ENCODE results near the gene RYR3. TPM values are rescaled to one million over a fixed set of nuclear protein-coding genes. Genes with fewer than 3 reads are reported as not detected.

Gene RYR3
- total RNA-seq, 2 donors from 2014 or later = 9.7 to 9.9 TPM

DNA sequence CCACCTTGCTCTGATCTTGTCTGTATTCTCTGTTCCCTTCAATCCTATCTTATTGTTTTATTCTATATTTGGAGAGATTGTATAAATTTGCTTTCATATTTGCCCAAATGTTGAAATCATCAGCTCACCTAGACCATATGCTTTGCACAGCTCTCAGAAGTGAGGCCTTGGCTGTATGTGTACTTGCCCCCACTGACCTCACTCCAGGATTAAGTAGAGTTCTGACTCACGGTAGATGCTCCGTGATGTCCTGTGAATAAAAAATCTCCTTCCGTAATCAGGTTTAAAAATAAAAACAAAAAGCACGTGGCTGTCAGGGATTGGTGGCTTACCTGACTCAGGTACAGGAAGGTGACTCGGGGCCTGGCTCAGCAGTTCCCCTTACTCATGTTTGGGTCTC lies 162.2 kb downstream of the RYR3 start:
- intact Hi-C loops (cut with DNase I) = no loop called here
- no peak for DNase-seq (ENCODE audit: low spot score)

DNA sequence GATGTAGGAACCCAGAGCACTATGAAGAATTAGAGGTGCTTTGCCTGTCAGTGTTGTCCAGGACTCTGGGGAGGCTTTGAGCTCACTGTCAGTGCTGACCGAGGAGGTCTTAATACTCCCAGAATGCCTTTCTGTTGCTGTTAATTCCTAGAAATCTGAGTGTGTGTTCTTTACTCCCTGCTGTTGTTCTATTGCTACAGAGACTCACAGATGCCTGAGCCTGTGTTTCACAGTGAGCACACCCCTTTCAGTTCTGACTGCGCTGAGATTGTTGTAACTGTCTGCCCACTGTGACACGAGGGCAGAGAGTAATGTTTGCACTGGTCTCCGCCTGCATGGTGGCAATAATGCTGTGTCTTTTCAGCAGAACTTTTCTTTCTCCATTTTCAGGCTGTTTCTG lies 162.9 kb downstream of the RYR3 start:
- no peak for DNase-seq (ENCODE audit: low spot score)
- intact Hi-C loops (cut with DNase I) = no loop called here

DNA sequence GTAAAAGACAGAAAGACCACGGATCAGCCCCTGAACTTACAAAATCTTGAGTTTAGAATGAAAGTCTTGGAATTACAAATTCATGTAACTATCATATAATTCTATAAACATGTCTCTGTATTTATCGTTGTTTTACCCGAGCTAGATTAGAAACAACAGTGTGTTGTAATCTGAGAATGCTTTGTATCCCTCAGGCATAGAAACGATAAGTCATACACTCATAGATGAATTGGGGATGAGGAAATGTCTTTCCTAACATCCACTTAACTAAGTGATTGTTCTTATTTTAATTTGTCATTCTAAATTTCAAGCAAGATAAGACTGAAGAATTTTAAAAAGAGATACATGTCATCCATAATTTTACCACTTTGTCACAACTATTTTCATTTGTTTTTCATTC lies 165.3 kb downstream of the RYR3 start:
- intact Hi-C loops (cut with DNase I) = no loop called here
- DNase-seq (ENCODE audit: low spot score) = no peak

DNA sequence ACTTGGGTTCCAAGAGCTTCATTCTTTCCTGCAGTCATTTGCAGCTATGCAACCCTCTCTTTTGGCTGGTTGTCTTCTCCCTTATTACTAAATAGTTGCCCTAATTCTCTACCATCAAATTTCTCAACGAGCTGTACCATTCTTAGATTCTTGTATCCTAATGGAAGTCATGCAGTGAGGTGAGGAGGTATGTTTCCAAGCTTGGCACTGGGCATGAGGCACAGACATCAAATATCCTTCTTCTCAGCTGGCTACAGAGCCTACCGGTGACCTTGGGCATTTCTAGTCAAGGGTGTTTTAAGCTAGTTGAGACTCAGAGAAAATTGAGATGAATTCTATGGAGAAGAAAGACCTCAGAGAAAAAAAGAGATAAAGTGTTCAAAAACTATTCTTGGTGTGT lies 166.1 kb downstream of the RYR3 start:
- intact Hi-C loops (cut with DNase I) = no loop called here
- no peak for DNase-seq (ENCODE audit: low spot score)

DNA sequence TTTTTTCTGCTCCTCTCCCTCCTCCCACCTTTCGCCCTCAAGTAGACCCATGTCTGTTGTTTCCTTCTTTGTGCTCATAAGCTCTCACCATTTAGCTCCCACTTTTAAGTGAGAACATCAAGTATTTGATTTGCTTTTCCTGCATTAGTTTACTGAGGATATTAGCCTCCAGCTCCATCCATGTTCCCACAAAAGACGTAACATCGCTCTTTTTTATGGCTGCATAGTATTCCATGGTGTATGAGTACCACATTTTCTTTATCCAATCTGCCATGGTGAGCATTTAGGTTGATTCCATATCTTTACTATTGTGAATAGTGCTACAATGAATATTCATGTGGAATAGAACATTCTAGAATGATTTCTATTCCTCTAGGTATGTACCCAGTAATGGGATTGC lies 178.6 kb downstream of the RYR3 start:
- no peak for DNase-seq (ENCODE audit: low spot score)
- intact Hi-C loops (cut with DNase I) = no loop called here

DNA sequence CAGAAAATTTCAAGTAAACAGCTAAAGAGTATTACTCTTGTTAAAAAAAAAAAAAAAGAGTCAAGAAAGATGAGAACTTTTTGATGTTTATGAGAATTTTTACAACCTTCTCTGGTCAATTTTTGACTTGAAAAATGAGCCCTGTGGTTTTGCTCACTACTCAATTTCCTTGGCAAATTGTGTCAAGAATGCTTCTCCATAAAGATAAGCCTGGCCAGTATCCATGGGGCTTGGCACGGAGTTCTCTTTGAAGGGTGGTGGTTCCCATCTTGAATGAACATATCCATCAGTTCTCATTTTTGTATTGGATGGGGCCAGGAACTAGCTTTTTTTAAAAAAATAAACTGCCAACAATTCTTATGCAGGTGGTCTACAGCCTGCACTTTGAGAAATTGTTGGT lies 179.9 kb downstream of the RYR3 start:
- intact Hi-C loops (cut with DNase I) = no loop called here
- no peak for DNase-seq (ENCODE audit: low spot score)

DNA sequence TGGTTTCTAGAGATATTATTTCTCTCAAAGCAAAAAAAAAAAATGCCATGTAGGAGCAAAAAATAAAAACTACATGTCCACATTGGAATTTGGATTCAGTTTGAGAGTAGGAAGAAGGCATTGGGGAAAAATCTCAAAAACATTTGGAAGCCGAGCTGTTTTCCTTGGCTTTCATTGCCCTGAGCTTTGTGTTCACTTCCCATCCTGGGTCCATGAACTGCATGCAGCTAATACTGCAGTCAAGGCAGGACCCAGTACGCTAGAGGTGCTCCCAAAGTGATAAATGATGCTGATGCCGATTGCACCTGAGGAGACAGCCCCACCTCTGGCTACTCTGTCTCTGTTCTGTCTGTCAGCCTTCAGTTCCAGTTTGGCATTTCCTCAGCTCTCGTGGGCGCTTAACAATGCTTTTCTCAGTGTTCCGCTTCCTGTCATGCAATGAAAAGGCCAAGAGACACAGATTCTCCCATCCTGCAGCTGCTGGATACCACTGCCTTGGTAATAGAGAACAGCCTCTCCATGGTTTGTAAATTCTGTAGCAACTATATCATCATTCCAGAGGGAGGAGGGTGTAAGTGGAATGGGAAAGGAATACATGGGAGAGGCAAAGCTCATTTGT lies 181.8 kb downstream of the RYR3 start:
- DNase-seq (ENCODE audit: low spot score) = no peak
- intact Hi-C loops (cut with DNase I) = no loop called here

DNA sequence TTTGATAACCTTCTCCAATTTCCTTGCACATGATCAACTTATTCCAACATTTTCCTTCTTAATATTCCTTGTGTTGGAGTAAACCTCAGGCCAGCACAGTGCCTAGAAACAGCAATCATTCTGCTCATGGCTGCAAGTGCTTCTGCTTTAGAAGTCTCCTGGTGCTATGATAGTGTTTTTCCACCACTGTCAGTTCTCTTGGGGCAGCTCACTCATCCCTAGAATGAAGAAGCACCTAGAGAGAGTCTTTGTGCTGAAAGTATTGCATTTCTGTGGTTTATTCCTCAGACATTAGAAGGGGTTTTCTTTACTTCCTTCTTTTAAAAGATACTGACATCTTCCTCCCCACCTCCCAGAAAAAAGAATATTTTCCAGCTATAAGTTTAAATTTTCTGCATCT lies 183.5 kb downstream of the RYR3 start:
- DNase-seq (ENCODE audit: low spot score) = no peak
- intact Hi-C loops (cut with DNase I) = no loop called here

DNA sequence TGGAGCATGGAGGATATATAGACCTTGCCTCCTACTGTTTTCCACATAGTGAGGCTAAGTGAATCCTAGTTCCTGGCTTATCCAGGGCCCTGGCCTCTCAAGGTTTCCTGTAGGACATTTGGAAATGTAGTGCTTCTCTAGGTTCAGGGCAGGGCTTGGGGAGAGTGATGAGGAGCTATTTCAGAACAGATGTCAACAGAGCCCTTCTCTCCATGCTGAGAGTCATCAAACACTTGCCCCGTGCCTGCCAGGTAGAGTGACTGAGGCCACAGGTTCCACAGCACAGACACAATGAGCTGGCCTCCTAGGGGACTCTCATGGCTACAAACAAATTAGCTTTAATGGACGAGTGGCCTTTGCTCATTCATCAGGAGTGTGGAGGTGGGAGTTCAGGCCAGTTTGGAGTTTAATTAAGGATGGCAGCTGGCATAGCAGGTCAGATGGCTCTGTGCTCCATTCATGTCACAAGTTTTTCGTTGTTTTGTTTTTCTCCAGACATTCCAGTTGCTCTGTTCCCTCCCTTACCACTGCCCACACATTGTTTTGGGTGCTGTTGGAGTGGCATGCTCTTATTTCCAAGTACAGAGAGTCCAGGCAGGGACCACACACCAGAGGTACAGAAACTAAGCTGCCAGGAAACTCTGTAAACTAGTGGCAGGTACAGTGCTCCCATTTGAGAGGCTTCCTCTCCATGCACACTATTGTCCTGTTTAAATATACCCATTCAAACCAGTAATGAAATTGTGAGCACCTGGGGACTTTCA lies 189.8 kb downstream of the RYR3 start:
- DNase-seq (ENCODE audit: low spot score) = no peak
- intact Hi-C loops (cut with DNase I) = no loop called here

DNA sequence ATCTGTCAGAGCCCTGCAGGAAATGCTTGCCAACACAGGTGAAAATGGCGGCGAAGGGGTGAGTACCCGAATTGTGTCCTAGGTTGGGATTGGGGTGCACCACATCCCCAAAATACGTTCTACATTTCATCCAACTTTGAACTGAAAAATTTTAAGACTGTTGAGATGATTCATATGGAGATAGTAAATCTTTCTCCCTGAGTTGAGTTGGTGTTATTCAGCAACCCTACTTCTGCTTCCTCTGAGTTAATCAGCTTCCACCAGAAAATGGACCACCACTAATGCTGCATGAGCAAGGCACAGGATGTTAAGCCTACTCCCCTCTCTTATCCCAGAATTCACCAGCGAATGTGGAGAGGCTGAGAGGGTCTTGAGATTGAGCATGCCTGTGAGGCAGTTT lies 192.9 kb downstream of the RYR3 start:
- intact Hi-C loops (cut with DNase I) = no loop called here

DNA sequence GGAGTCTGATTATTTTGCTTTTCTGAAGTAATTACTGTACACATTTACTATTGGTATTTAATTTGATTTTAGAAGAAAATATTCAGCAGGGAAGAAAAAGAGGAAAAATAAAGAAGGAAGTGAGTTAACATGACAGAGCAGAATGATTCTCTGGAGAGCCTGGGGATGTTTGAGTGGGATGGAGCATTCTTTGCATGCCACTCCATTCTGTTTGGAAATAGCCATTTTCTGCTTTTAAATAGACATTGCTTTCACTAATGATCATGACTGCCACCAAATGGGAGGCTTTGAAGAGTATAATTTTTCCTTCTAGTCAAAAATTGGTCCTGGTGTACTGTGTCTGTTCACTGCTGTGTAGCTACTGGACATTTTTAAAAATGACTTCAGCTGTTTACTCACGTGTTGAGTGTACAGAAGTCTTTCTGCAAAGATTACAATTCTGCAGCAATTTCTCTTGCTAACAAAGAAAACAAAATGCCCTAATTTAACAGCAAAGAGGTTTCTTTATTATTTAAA lies 196.1 kb downstream of the RYR3 start:
- DNase-seq (ENCODE audit: low spot score) = no peak
- intact Hi-C loops (cut with DNase I) = no loop called here

More for the DNA sequence above, 192.9 kb downstream of the RYR3 start:
- DNase-seq (ENCODE audit: low spot score) = no peak

DNA sequence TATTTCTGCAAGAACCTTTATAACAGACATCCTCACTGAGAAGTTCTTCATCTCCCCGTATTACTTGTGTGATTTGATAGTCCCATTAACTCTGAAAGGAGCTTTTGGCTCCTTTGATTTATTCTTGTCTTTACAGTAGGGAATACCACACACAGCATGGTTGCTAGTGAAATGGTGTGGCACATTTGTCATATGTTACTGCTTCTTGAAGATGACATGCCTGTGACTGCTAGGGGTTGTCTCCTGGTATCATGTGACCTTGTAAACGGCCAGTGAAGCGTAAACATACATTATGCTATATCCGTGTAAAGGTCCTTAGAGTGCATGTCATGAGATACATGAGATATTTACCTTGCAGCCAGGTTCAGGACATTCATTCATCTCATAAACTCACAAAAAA lies 197.9 kb downstream of the RYR3 start:
- intact Hi-C loops (cut with DNase I) = no loop called here
- DNase-seq (ENCODE audit: low spot score) = no peak

DNA sequence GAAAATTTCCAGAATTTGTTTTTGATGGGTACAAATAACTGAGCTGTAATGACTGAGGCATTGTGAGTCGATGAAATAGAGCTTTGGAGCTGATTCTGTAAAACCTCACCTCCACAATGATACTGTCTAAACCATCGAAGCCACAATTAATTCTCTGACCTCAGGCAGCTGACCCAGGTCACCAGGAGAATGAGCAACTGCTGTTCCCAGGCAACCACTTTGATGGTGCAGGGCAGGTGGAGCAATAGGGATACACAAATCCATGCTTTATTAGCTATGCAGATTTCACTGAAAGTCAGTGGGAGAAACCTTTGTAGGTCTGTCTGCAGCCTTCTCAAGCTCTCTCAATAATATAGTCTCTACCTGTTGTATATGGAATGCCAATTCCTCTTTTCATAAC lies 204.4 kb downstream of the RYR3 start:
- intact Hi-C loops (cut with DNase I) = no loop called here
- no peak for DNase-seq (ENCODE audit: low spot score)

DNA sequence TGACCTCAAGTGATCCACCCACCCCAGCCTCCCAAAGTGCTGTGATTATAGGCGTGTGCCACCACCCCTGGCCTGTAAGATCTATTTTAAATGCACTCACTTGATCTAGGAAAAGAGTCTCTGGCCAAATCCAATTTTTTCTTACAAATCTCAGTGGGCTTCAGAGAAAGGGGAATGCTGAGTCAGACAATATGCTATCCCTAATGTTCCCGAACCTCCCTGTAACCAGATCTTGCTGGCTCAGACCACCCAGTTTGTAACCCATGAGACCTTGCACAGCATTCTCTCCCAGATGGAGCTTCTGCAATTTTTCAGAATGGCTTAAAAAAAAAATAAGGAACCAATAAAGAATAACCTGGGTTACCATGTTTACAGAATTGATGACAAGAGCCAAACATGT lies 205.8 kb downstream of the RYR3 start:
- DNase-seq (ENCODE audit: low spot score) = no peak
- intact Hi-C loops (cut with DNase I) = no loop called here

DNA sequence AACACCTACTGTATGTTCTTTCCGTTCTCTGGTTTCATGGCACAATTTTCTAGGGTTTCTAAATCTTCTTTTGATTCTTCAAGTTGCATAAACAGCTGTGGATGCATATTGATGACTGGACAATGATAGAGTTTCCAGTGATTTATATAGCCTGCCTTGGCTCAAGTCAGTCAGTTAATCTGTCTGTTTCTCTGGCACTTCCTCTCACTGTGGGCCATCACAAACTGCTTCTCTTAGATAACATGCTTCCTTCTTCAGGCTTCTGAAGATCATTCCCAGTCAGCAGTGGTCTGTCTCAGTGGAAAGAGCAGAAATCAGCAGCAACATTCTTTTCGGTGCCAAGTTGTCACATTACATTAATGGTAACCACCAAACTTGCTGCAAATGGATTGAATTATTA lies 207.2 kb downstream of the RYR3 start:
- intact Hi-C loops (cut with DNase I) = no loop called here

DNA sequence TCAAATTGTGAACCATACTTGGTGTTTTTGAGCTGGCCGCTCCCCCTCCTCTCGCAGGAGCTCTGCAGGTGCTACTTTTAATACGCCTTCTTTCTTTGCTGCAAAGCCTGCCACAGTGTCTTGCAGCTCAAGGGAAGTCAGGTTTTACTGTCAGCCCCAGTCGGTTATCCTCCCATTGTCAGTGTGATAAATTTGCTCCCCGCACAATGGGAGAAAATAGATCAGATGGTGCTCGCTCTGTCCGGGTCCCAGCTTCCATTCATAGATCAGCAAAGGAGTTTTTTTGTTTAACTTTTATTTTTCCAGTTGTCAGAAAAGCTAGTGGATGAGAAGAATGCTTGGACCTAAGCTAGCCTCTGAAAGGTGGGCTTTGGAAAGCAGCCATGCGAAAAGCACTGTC lies 207.7 kb downstream of the RYR3 start:
- intact Hi-C loops (cut with DNase I) = no loop called here
- DNase-seq (ENCODE audit: low spot score) = no peak

More for the DNA sequence above, 207.2 kb downstream of the RYR3 start:
- no peak for DNase-seq (ENCODE audit: low spot score)

DNA sequence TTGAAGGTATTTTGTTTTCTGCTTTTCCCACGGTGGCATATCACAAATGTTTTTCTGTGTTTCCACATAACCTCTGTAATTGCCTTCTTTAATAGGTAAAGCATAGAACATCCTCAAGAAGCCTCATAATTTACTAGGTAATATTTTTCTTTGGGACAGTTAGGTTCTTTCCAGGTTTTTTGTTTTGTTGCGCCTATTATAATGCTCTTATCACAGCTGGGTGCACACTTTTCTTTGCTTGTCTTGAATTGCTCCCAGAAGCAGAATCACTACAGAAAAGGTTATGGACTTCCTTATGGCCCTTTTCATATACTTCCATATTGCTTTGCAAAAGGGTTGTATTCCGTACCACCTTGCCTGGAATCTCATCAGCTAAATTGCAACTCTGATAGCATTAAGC lies 213.5 kb downstream of the RYR3 start:
- no peak for DNase-seq (ENCODE audit: low spot score)
- intact Hi-C loops (cut with DNase I) = no loop called here

DNA sequence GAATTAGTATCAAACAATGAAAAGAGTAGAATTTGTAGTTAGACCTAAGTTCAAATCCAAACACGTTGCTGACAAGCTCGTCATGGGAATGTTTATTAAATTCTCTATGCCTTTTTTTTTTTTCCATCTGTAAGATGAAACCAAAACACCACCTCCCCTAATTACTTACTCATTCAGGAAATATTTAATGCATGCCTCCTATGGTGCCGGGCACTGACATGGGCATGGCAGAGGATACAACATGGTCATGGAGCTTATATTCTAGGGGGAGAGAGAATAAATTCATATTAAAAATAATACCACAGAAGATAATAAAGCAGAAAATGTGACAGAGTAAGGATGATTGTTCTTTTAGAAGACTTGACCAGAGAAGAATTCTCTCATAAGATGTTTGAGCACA lies 215.8 kb downstream of the RYR3 start:
- intact Hi-C loops (cut with DNase I) = no loop called here
- no peak for DNase-seq (ENCODE audit: low spot score)

DNA sequence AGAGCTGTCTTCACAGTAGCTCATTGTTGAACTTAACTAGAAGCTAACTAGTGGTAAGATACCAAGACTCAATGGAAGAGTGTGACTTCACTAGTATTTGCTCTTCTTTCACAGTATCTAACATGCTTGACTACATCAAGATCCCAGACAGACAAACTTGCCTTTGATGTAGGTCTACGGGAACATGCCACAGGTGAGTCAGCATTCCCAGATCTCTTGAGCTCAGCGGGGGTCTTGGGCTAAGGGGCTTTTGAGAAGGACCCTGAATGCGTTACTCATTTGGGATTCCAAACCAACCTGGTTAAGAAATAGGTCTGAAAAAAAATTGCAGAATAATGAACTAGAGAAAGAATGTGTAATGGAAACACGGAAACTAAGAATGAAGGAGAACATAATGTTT lies 222.4 kb downstream of the RYR3 start:
- no peak for DNase-seq (ENCODE audit: low spot score)
- intact Hi-C loops (cut with DNase I) = no loop called here

DNA sequence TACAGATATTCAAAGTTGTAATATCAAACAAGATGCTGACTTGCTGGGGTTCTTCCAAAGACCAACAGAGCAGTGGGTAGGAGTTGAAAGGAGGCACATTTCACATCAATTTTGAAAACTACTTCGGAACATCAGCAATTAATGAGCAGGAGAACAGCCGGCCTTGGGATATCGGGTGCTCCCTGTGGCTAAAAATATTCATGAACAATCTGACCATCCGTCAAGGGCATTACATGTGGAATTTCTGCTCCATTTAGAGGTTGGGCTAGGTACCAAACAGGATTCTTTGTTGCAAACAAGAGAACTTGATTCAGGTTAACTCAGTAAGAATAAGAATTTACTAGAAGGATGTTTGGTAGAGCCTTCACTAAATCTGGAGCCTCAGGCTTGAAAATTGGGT lies 223.9 kb downstream of the RYR3 start:
- no peak for DNase-seq (ENCODE audit: low spot score)
- intact Hi-C loops (cut with DNase I) = no loop called here

DNA sequence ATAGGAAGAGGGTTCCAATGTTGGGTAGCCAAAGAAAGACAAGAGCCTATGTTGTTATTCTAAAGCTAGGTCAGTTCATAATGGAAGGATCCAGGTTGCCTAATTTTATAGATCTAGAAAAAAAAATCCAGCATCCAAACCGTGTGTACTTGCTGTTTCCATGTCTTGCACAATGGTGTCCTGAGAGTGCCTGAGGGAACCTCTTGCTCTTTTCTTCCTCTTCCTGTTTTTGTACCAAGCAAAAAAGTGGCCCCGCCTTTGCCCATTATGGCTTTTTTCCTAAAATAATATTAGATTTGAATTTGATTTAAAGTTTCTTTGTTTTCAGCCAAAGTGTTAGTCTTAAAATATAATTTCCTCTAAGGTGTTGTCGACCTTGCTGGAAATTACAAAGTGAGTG lies 224.4 kb downstream of the RYR3 start:
- no peak for DNase-seq (ENCODE audit: low spot score)
- intact Hi-C loops (cut with DNase I) = no loop called here

Measured in posterior vena cava (tissue), 2 donors.